Measurements from ENCODE around the gene SMAD3. TPM values are rescaled to one million over a fixed set of nuclear protein-coding genes. Genes with fewer than 3 reads are reported as not detected.

The SMAD3 gene
- total RNA-seq, 2 experiments from 2014 or later, result 41.2 to 77.8 TPM

- Histone ChIP-seq H3K36me3 (ENCODE audit: insufficient read depth, low read length) (peaks cover 44% of the 10 kb centered on the region), H3K4me3 (ENCODE audit: low read depth, low read length, poor library complexity, severe bottlenecking) (no peak overlapping the region), H3K9me3 (ENCODE audit: low read length) (no peaks in the 10 kb centered on the region), H3K27ac (ENCODE audit: low read depth, low read length, poor library complexity, severe bottlenecking) (no peak overlapping the region), H4K20me1 (ENCODE audit: insufficient read depth, low read length) (no peaks in the 10 kb centered on the region), H3K9me2 (ENCODE audit: insufficient read depth, low read length) (no peaks in the 10 kb centered on the region), H3K4me1 (ENCODE audit: insufficient read depth, low read length, poor library complexity, severe bottlenecking) (no peaks in the 10 kb centered on the region), H2AFZ (ENCODE audit: low read length) (no peak overlapping the region), H3K79me2 (ENCODE audit: insufficient read depth, low read depth, low read length) (peaks cover 9% of the 10 kb centered on the region; the same call in 1 of the 2 replicates), H3K4me2 (ENCODE audit: low read length) (no peak overlapping the region)
- DNase-seq (ENCODE audit: low spot score), result no peak
- intact Hi-C loops (cut with micrococcal nuclease; ENCODE audit: unreplicated experiment), result no loop called here
- TF ChIP-seq CTCF (conservative IDR thresholded peaks at IDR 0.05; ENCODE audit: low read length) (no peak), EZH2phosphoT487 (IDR thresholded peaks at IDR 0.05; ENCODE audit: borderline replicate concordance, low read depth, low read length) (no peak)
- ChIA-PET POLR2A (interaction anchor here (0.7 kb wide), 1 partner anchor 37 kb away, joined by 3 read pairs; no protein-coding TSS in a partner anchor), CTCF (ENCODE audit: unreplicated experiment) (no interaction called here)
- BruUV-seq (replicated peaks), result no TSS peak
These were observed 100.2 kb downstream of the SMAD3 start for GRCh38 chr15:67165254-67166253.

- TF ChIP-seq EZH2phosphoT487 (IDR thresholded peaks at IDR 0.05; ENCODE audit: borderline replicate concordance, low read depth, low read length), result no peak
- TF ChIP-seq CTCF (conservative IDR thresholded peaks at IDR 0.05; ENCODE audit: low read length), result no peak
- Histone ChIP-seq H3K4me3 (ENCODE audit: low read depth, low read length, poor library complexity, severe bottlenecking) (no peak overlapping the region), H3K9me3 (ENCODE audit: low read length) (no peaks in the 10 kb centered on the region), H3K27ac (ENCODE audit: low read depth, low read length, poor library complexity, severe bottlenecking) (no peak overlapping the region), H4K20me1 (ENCODE audit: insufficient read depth, low read length) (no peaks in the 10 kb centered on the region), H3K4me2 (ENCODE audit: low read length) (no peak overlapping the region), H3K79me2 (ENCODE audit: insufficient read depth, low read depth, low read length) (0 out of 2 replicates have a peak, but pooled peaks cover 2% of the 10 kb centered on the region), H3K4me1 (ENCODE audit: insufficient read depth, low read length, poor library complexity, severe bottlenecking) (no peaks in the 10 kb centered on the region), H3K36me3 (ENCODE audit: insufficient read depth, low read length) (peaks cover 52% of the 10 kb centered on the region), H2AFZ (ENCODE audit: low read length) (no peak overlapping the region), H3K9me2 (ENCODE audit: insufficient read depth, low read length) (no peaks in the 10 kb centered on the region)
- CTCF ChIA-PET (ENCODE audit: unreplicated experiment), result no interaction called here
- no peak for DNase-seq (ENCODE audit: low spot score)
- no TSS peak for BruUV-seq (replicated peaks)
- POLR2A ChIA-PET, result no interaction called here
- intact Hi-C loops (cut with micrococcal nuclease; ENCODE audit: unreplicated experiment), result no loop called here
These were observed 101.0 kb downstream of the SMAD3 start for GRCh38 chr15:67166280-67167009.
